Hepatocyte (in vitro differentiated cells): ENCODE data around the gene ADAM12. TPM values are rescaled to one million over a fixed set of nuclear protein-coding genes. Genes with fewer than 3 reads are reported as not detected.

Experiments
- DNase-seq: peaks from one replicate; pipeline ENCODE4 v3.0.0-alpha.2; 2016; ENCODE audit warnings: low spot score
- H2AFZ ChIP-seq: fragments of 200-600 bp; sonication (generic); 2 replicates; pipeline ENCODE4 v1.6.0; 2016; ENCODE audit warnings: antibody characterized with exemption, mild to moderate bottlenecking
- H3K27ac ChIP-seq: fragments of 200-600 bp; sonication (generic); 2 replicates; pipeline ENCODE4 v1.5.1; 2016; ENCODE audit warnings: mild to moderate bottlenecking
- H3K27me3 ChIP-seq: fragments of 200-600 bp; sonication (generic); 2 replicates; pipeline ENCODE4 v1.6.1; 2016
- H3K36me3 ChIP-seq: fragments of 200-600 bp; sonication (generic); replicated peaks from 2 replicates; pipeline ENCODE4 v1.5.1; 2016; ENCODE audit warnings: low read depth; ENCODE audit not compliant: insufficient read depth
- H3K4me1 ChIP-seq: fragments of 200-600 bp; sonication (generic); 2 replicates; pipeline ENCODE4 v1.5.1; 2016; ENCODE audit warnings: mild to moderate bottlenecking, moderate library complexity; ENCODE audit not compliant: insufficient read depth
- H3K4me2 ChIP-seq: fragments of 200-600 bp; sonication (generic); 2 replicates; pipeline ENCODE4 v1.6.0; 2016
- H3K4me3 ChIP-seq: fragments of 200-600 bp; sonication (generic); 2 replicates; pipeline ENCODE4 v1.5.1; 2016; ENCODE audit warnings: mild to moderate bottlenecking
- H3K79me2 ChIP-seq: fragments of 200-600 bp; sonication (generic); 2 replicates; pipeline ENCODE4 v1.6.0; 2017; ENCODE audit warnings: mild to moderate bottlenecking
- H3K9me2 ChIP-seq: fragments of 200-600 bp; sonication (generic); replicated peaks from 2 replicates; pipeline ENCODE4 v1.6.0; 2017; ENCODE audit warnings: mild to moderate bottlenecking; ENCODE audit not compliant: insufficient read depth
- H3K9me3 ChIP-seq: fragments of 200-600 bp; sonication (generic); 2 replicates; pipeline ENCODE4 v1.5.1; 2016; ENCODE audit warnings: low read depth, mild to moderate bottlenecking
- H4K20me1 ChIP-seq: fragments of 200-600 bp; sonication (generic); 2 replicates; pipeline ENCODE4 v1.6.0; 2016; ENCODE audit warnings: mild to moderate bottlenecking; ENCODE audit not compliant: insufficient read depth, poor library complexity, severe bottlenecking
- CTCF ChIP-seq: fragments of 200-600 bp; sonication (generic); IDR thresholded peaks from 2 replicates; pipeline ENCODE4 v1.5.1; 2016; ENCODE audit warnings: antibody characterized with exemption, mild to moderate bottlenecking; ENCODE audit not compliant: poor library complexity
- EZH2 ChIP-seq: fragments of 200-600 bp; sonication (generic); IDR thresholded peaks from 2 replicates; pipeline ENCODE4 v1.6.1; 2016; ENCODE audit warnings: antibody characterized with exemption, mild to moderate bottlenecking, borderline replicate concordance
- EZH2phosphoT487 ChIP-seq: fragments of 200-600 bp; sonication (generic); IDR thresholded peaks from one replicate; pipeline ENCODE4 v1.6.1; 2018; ENCODE audit warnings: antibody characterized with exemption, mild to moderate bottlenecking, low read depth, moderate library complexity; ENCODE audit not compliant: unreplicated experiment, severe bottlenecking
- WGBS: methylation state at CpG from one replicate; pipeline ENCODE4 v1.1.6; 2016; ENCODE audit warnings: low lambda C conversion rate; ENCODE audit errors: missing lambda C conversion rate; 5-methylcytosine and 5-hydroxymethylcytosine counted together
- polyA plus RNA-seq: library from polyadenylated mRNA; unstranded; fragments of >200 nt; fragmentation: Nextera tagmentation; extraction: Ambion mirVana; gene quantifications from 2 replicates; pipeline ENCODE4 v1.2.1, GENCODE V29; 2016
- total RNA-seq: library from RNA; depleted of rRNA; stranded (reverse); fragments of >200 nt; gene quantifications from 2 replicates; pipeline ENCODE4 v1.2.3, GENCODE V29; 2014

ADAM12 gene
- total and polyA plus RNA-seq, 2 experiments from 2014 or later: 4.9 to 11.3 TPM

- no peaks in the 10 kb centered on the region for H3K27me3 ChIP-seq
- peaks cover 24% of the 10 kb centered on the region for H3K4me1 ChIP-seq
- H4K20me1 ChIP-seq: no peaks in the 10 kb centered on the region
- DNase-seq: no peak
- H3K27ac ChIP-seq: peak overlapping the region; percentile 52
- H3K79me2 ChIP-seq: no peaks in the 10 kb centered on the region
- H2AFZ ChIP-seq: no peak overlapping the region
- no peaks in the 10 kb centered on the region for H3K9me2 ChIP-seq
- 85% methylated on average over 6 of the region's 6 CpGs for WGBS
- TF ChIP-seq CTCF: no peak
- no peak for TF ChIP-seq EZH2phosphoT487
- no peak for TF ChIP-seq EZH2
- H3K4me3 ChIP-seq: no peak overlapping the region
- H3K4me2 ChIP-seq: no peak overlapping the region
- no peaks in the 10 kb centered on the region for H3K36me3 ChIP-seq
- no peaks in the 10 kb centered on the region for H3K9me3 ChIP-seq
These were observed 324.9 kb downstream of the ADAM12 start for GRCh38 chr10:126063353-126063791.

- Histone ChIP-seq H3K27me3 (no peaks in the 10 kb centered on the region), H3K4me3 (no peak overlapping the region), H3K27ac (peak overlapping the region; percentile 55), H4K20me1 (no peaks in the 10 kb centered on the region), H3K79me2 (no peaks in the 10 kb centered on the region), H3K4me2 (no peak overlapping the region), H3K9me3 (no peaks in the 10 kb centered on the region), H3K9me2 (no peaks in the 10 kb centered on the region), H3K4me1 (peaks cover 25% of the 10 kb centered on the region), H2AFZ (no peak overlapping the region), H3K36me3 (no peaks in the 10 kb centered on the region)
- 69% methylated on average over 11 of the region's 11 CpGs for WGBS
- TF ChIP-seq EZH2 (no peak), EZH2phosphoT487 (no peak), CTCF (no peak)
- peak; percentile 68 for DNase-seq
These were observed 325.9 kb downstream of the ADAM12 start for GRCh38 chr10:126062131-126063032.

GRCh38 chr10:126061526-126061925 is 326.8 kb downstream of the ADAM12 start:
- no peak for DNase-seq
- Histone ChIP-seq H3K79me2 (no peaks in the 10 kb centered on the region), H3K27me3 (no peaks in the 10 kb centered on the region), H3K4me1 (peaks cover 25% of the 10 kb centered on the region), H3K4me2 (no peak overlapping the region), H4K20me1 (no peaks in the 10 kb centered on the region), H3K36me3 (no peaks in the 10 kb centered on the region), H2AFZ (no peak overlapping the region), H3K4me3 (no peak overlapping the region), H3K9me2 (no peaks in the 10 kb centered on the region), H3K9me3 (no peaks in the 10 kb centered on the region), H3K27ac (no peak overlapping the region)
- TF ChIP-seq EZH2 (no peak), CTCF (no peak), EZH2phosphoT487 (no peak)
- WGBS: 100% methylated on average over 3 of the region's 3 CpGs
